ENCODE results near the gene FOXN1.

DNA sequence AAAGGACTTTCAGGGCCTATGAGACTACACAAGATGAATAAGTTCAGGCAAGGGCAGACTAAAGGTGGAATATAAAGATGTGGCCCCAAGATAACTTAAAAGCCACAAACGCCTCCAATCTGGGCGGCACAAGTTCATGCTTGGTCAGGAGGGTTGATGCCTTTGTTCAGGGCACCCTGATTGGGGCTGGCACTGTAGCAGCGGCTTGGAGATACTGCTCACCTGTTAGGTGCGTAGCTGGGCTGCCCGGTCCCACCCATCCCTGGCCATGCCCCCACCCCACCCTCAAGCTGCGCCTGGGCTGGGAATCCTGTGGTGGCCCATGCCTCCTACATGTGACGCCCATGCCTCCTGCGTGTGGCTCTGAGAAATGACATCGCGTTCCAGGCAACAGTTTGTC is 45.2 kb upstream of the FOXN1 start:
- TF ChIP-seq POLR2A (IDR thresholded peaks at IDR 0.05; ENCODE audit: low read depth, low read length) (no peak), TAF1 (IDR thresholded peaks at IDR 0.05; ENCODE audit: low read depth, low read length) (no peak), POLR2AphosphoS5 (IDR thresholded peaks at IDR 0.05; ENCODE audit: low read depth, low read length) (no peak), PAX5 (IDR thresholded peaks at IDR 0.05; ENCODE audit: insufficient read depth, low read length, severe bottlenecking) (no peak)

Data from GM12891 (cell line).